ENCODE results near the gene CYTH1.

Gene CYTH1

GRCh38 chr17:78652024-78652423 lies 130.0 kb downstream of the CYTH1 start:
- in situ Hi-C loops (cut with HindIII; ENCODE audit: low pct_unique_long_range_greater_than_20kb, low sequenced_read_pairs) = no loop called here
- DNase-seq (ENCODE audit: low read depth in 1 of 2, low spot score in 1 of 2) = no peak
- TF ChIP-seq JUND (IDR thresholded peaks at IDR 0.05; ENCODE audit: low read depth) = no peak

GRCh38 chr17:78651554-78651953 lies 130.5 kb downstream of the CYTH1 start:
- DNase-seq (ENCODE audit: low read depth in 1 of 2, low spot score in 1 of 2) = no peak
- TF ChIP-seq JUND (IDR thresholded peaks at IDR 0.05; ENCODE audit: low read depth) = no peak
- in situ Hi-C loops (cut with HindIII; ENCODE audit: low pct_unique_long_range_greater_than_20kb, low sequenced_read_pairs) = no loop called here

GRCh38 chr17:78650093-78650715 lies 131.9 kb downstream of the CYTH1 start:
- peak in 1 of 2 experiments; percentile 42 for DNase-seq (ENCODE audit: low read depth in 1 of 2, low spot score in 1 of 2)
- no peak for TF ChIP-seq JUND (IDR thresholded peaks at IDR 0.05; ENCODE audit: low read depth)
- in situ Hi-C loops (cut with HindIII; ENCODE audit: low pct_unique_long_range_greater_than_20kb, low sequenced_read_pairs) = no loop called here

- no peak for TF ChIP-seq JUND (IDR thresholded peaks at IDR 0.05; ENCODE audit: low read depth)
- no peak for DNase-seq (ENCODE audit: low read depth in 1 of 2, low spot score in 1 of 2)
- in situ Hi-C loops (cut with HindIII; ENCODE audit: low pct_unique_long_range_greater_than_20kb, low sequenced_read_pairs) = no loop called here
Observed at GRCh38 chr17:78648293-78648692, 133.8 kb downstream of the CYTH1 start.

GRCh38 chr17:78647032-78647431 lies 135.0 kb downstream of the CYTH1 start:
- no peak for TF ChIP-seq JUND (IDR thresholded peaks at IDR 0.05; ENCODE audit: low read depth)
- no peak for DNase-seq (ENCODE audit: low read depth in 1 of 2, low spot score in 1 of 2)
- in situ Hi-C loops (cut with HindIII; ENCODE audit: low pct_unique_long_range_greater_than_20kb, low sequenced_read_pairs) = no loop called here

- DNase-seq (ENCODE audit: low read depth in 1 of 2, low spot score in 1 of 2) = no peak
- in situ Hi-C loops (cut with HindIII; ENCODE audit: low pct_unique_long_range_greater_than_20kb, low sequenced_read_pairs) = no loop called here
Observed at GRCh38 chr17:78645421-78646295, 136.4 kb downstream of the CYTH1 start.

GRCh38 chr17:78644931-78645351 lies 137.1 kb downstream of the CYTH1 start:
- no peak for TF ChIP-seq JUND (IDR thresholded peaks at IDR 0.05; ENCODE audit: low read depth)
- in situ Hi-C loops (cut with HindIII; ENCODE audit: low pct_unique_long_range_greater_than_20kb, low sequenced_read_pairs) = no loop called here
- no peak for DNase-seq (ENCODE audit: low read depth in 1 of 2, low spot score in 1 of 2)

More at GRCh38 chr17:78645421-78646295, 136.4 kb downstream of the CYTH1 start:
- TF ChIP-seq JUND (IDR thresholded peaks at IDR 0.05; ENCODE audit: low read depth) = no peak

GRCh38 chr17:78644224-78644623 lies 137.8 kb downstream of the CYTH1 start:
- no peak for DNase-seq (ENCODE audit: low read depth in 1 of 2, low spot score in 1 of 2)
- in situ Hi-C loops (cut with HindIII; ENCODE audit: low pct_unique_long_range_greater_than_20kb, low sequenced_read_pairs) = no loop called here
- no peak for TF ChIP-seq JUND (IDR thresholded peaks at IDR 0.05; ENCODE audit: low read depth)

GRCh38 chr17:78643326-78643725 lies 138.7 kb downstream of the CYTH1 start:
- in situ Hi-C loops (cut with HindIII; ENCODE audit: low pct_unique_long_range_greater_than_20kb, low sequenced_read_pairs) = no loop called here
- no peak for TF ChIP-seq JUND (IDR thresholded peaks at IDR 0.05; ENCODE audit: low read depth)
- DNase-seq (ENCODE audit: low read depth in 1 of 2, low spot score in 1 of 2) = no peak

- in situ Hi-C loops (cut with HindIII; ENCODE audit: low pct_unique_long_range_greater_than_20kb, low sequenced_read_pairs) = no loop called here
- no peak for TF ChIP-seq JUND (IDR thresholded peaks at IDR 0.05; ENCODE audit: low read depth)
- no peak for DNase-seq (ENCODE audit: low read depth in 1 of 2, low spot score in 1 of 2)
Observed at GRCh38 chr17:78642707-78643106, 139.4 kb downstream of the CYTH1 start.

GRCh38 chr17:78641666-78642065 lies 140.4 kb downstream of the CYTH1 start:
- in situ Hi-C loops (cut with HindIII; ENCODE audit: low pct_unique_long_range_greater_than_20kb, low sequenced_read_pairs) = no loop called here
- TF ChIP-seq JUND (IDR thresholded peaks at IDR 0.05; ENCODE audit: low read depth) = no peak
- no peak for DNase-seq (ENCODE audit: low read depth in 1 of 2, low spot score in 1 of 2)

GRCh38 chr17:78641243-78641642 lies 140.8 kb downstream of the CYTH1 start:
- in situ Hi-C loops (cut with HindIII; ENCODE audit: low pct_unique_long_range_greater_than_20kb, low sequenced_read_pairs) = no loop called here
- no peak for TF ChIP-seq JUND (IDR thresholded peaks at IDR 0.05; ENCODE audit: low read depth)
- DNase-seq (ENCODE audit: low read depth in 1 of 2, low spot score in 1 of 2) = no peak

- no peak for TF ChIP-seq JUND (IDR thresholded peaks at IDR 0.05; ENCODE audit: low read depth)
- in situ Hi-C loops (cut with HindIII; ENCODE audit: low pct_unique_long_range_greater_than_20kb, low sequenced_read_pairs) = no loop called here
- DNase-seq (ENCODE audit: low read depth in 1 of 2, low spot score in 1 of 2) = no peak
Observed at GRCh38 chr17:78640700-78641099, 141.4 kb downstream of the CYTH1 start.

Data from T47D (cell line).